Stimulated activated CD4-positive, alpha-beta T cell treated with anti-CD3 and anti-CD28 coated beads, Interleukin-12 subunit alpha, Interleukin-12 subunit beta, amount 100 ng/mL, for 4 hours (primary cell): ENCODE results near the gene MYO7A.
"Not testable (repeated sequence)": the region's sequence is repeated elsewhere in the genome, so short reads cannot be mapped to it uniquely, and the experiment has no call there.

Experiments
- DNase-seq: peaks from one replicate; pipeline ENCODE4 v3.0.0-alpha.2; 2020

MYO7A gene

GRCh38 chr11:77093056-77093891 is 34.8 kb upstream of the MYO7A start:
- no peak for DNase-seq

- no peak for DNase-seq
These were observed 33.8 kb upstream of the MYO7A start for GRCh38 chr11:77093987-77094840.

- no peak for DNase-seq
These were observed 33.1 kb upstream of the MYO7A start for GRCh38 chr11:77094841-77095365.

GRCh38 chr11:77095551-77096490 is 32.2 kb upstream of the MYO7A start:
- DNase-seq: no peak

GRCh38 chr11:77096591-77097019 is 31.4 kb upstream of the MYO7A start:
- no peak for DNase-seq

- not testable (repeated sequence) for DNase-seq
These were observed 30.9 kb upstream of the MYO7A start for GRCh38 chr11:77097180-77097579.

- DNase-seq: no peak
These were observed 27.6 kb upstream of the MYO7A start for GRCh38 chr11:77100166-77101042.

- no peak for DNase-seq
These were observed 27.0 kb upstream of the MYO7A start for GRCh38 chr11:77101043-77101537.

- DNase-seq: no peak
These were observed 25.5 kb upstream of the MYO7A start, which contains the start of gene OMP for GRCh38 chr11:77102246-77103210. OMP (plus strand) TSS chr11:77102840; CDS start chr11:77102840, 0 bp downstream.

GRCh38 chr11:77103319-77103718 is 24.7 kb upstream of the MYO7A start:
- DNase-seq: no peak

- DNase-seq: no peak
These were observed 23.3 kb upstream of the MYO7A start for GRCh38 chr11:77104727-77105126.

- DNase-seq: no peak
These were observed 21.7 kb upstream of the MYO7A start for GRCh38 chr11:77106321-77106720.

GRCh38 chr11:77106759-77107158 is 21.3 kb upstream of the MYO7A start:
- DNase-seq: no peak

GRCh38 chr11:77107950-77108349 is 20.1 kb upstream of the MYO7A start:
- no peak for DNase-seq

GRCh38 chr11:77108436-77108835 is 19.6 kb upstream of the MYO7A start:
- no peak for DNase-seq

GRCh38 chr11:77109236-77110019 is 18.6 kb upstream of the MYO7A start:
- DNase-seq: no peak

GRCh38 chr11:77110836-77111235 is 17.2 kb upstream of the MYO7A start:
- no peak for DNase-seq

- no peak for DNase-seq
These were observed 16.8 kb upstream of the MYO7A start for GRCh38 chr11:77111277-77111676.

- DNase-seq: no peak
These were observed 16.1 kb upstream of the MYO7A start for GRCh38 chr11:77111946-77112345.
